ENCODE data around the gene PARVA. TPM values are rescaled to one million over a fixed set of nuclear protein-coding genes. Genes with fewer than 3 reads are reported as not detected.

The PARVA gene
- total RNA-seq, 2 experiments from 2014 or later, result not detected

DNA sequence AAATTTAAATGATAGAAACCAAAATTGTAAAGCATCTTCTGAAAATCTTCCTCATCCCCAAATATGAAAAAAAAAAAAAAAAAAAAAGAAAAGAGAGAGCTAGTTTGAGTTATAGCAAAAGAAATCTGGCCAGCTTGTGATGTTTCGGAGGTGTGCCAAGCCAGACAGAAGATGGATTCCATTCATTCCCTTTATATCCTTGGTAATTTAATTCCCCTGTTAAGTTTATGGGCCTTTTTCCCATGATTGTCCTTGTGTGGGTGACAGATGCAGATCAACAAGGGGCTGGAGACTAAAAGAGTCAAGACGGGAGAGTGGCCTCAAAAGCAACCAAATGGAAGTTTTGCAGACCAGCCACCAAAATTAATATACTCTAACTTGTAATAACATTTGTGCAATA lies 47.6 kb upstream of the PARVA start:
- intact Hi-C loops (cut with micrococcal nuclease; ENCODE audit: unreplicated experiment), result loop anchor here (2.0 to 10.0 kb wide), 2 partner anchors 565 to 905 kb away; no protein-coding TSS in a partner anchor
- Histone ChIP-seq H4K20me1 (ENCODE audit: insufficient read depth, low read length) (no peaks in the 10 kb centered on the region; the same call in 1 of the 2 replicates), H3K27ac (ENCODE audit: low read depth, low read length, poor library complexity, severe bottlenecking) (no peak overlapping the region), H3K4me3 (ENCODE audit: low read depth, low read length, poor library complexity, severe bottlenecking) (no peak overlapping the region), H3K4me2 (ENCODE audit: low read length) (no peak overlapping the region), H2AFZ (ENCODE audit: low read length) (no peak overlapping the region), H3K9me3 (ENCODE audit: low read length) (no peaks in the 10 kb centered on the region), H3K4me1 (ENCODE audit: insufficient read depth, low read length, poor library complexity, severe bottlenecking) (no peaks in the 10 kb centered on the region), H3K79me2 (ENCODE audit: insufficient read depth, low read depth, low read length) (no peaks in the 10 kb centered on the region), H3K36me3 (ENCODE audit: insufficient read depth, low read length) (no peaks in the 10 kb centered on the region), H3K9me2 (ENCODE audit: insufficient read depth, low read length) (no peaks in the 10 kb centered on the region)
- BruUV-seq (replicated peaks), result no TSS peak
- DNase-seq (ENCODE audit: low spot score), result no peak
- ChIA-PET CTCF (ENCODE audit: unreplicated experiment) (no interaction called here), POLR2A (interaction anchor here (0.7 kb wide), 1 partner anchor 323 kb away, joined by 3 read pairs; no protein-coding TSS in a partner anchor)
- TF ChIP-seq, protein P1, sequence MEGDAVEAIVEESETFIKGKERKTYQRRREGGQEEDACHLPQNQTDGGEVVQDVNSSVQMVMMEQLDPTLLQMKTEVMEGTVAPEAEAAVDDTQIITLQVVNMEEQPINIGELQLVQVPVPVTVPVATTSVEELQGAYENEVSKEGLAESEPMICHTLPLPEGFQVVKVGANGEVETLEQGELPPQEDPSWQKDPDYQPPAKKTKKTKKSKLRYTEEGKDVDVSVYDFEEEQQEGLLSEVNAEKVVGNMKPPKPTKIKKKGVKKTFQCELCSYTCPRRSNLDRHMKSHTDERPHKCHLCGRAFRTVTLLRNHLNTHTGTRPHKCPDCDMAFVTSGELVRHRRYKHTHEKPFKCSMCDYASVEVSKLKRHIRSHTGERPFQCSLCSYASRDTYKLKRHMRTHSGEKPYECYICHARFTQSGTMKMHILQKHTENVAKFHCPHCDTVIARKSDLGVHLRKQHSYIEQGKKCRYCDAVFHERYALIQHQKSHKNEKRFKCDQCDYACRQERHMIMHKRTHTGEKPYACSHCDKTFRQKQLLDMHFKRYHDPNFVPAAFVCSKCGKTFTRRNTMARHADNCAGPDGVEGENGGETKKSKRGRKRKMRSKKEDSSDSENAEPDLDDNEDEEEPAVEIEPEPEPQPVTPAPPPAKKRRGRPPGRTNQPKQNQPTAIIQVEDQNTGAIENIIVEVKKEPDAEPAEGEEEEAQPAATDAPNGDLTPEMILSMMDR (conservative IDR thresholded peaks at IDR 0.05; ENCODE audit: low read length), result no peak
- no peak for TF ChIP-seq EZH2phosphoT487 (IDR thresholded peaks at IDR 0.05; ENCODE audit: borderline replicate concordance, low read depth, low read length)

DNA sequence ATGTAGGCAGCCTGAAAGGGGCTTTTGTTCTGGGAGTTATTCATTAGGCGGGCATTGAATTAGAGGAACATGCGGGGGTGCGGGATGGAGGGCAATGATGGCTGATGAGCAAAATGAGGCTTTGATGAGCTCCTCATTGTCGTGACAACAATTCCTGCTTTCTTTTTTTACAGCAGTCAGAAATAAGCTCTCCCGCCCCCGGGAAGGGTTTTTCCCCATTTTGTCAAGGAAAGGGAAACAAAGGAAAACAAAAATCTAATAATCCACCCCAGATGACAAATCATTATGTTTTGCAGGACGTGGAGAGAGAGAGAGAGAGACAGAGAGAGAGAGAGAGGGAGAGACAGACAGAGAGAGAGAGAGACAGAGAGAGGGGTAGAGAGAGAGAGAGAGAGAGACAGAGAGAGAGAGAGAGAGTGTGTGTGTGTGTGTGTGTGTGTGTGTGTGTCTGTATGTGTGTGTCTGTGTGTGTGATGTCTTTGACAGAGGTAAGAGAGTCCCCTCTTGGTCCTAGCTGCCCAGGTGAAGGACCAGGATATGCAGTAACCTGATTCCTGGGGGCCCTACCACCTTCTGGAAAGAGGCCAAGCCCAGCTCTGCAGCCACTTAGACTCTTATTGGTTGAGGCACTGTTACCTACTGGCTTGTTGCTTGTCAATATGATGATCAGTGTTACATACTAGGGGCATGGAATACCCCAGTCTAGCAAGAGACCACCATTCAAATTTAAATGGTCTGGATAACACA lies 46.7 kb upstream of the PARVA start:
- POLR2A ChIA-PET, result interaction anchor here (0.7 kb wide), 1 partner anchor 322 kb away, joined by 3 read pairs; no protein-coding TSS in a partner anchor
- Histone ChIP-seq H3K4me2 (ENCODE audit: low read length) (no peak overlapping the region), H3K79me2 (ENCODE audit: insufficient read depth, low read depth, low read length) (no peaks in the 10 kb centered on the region), H3K9me3 (ENCODE audit: low read length) (no peaks in the 10 kb centered on the region), H2AFZ (ENCODE audit: low read length) (no peak overlapping the region), H3K4me1 (ENCODE audit: insufficient read depth, low read length, poor library complexity, severe bottlenecking) (no peaks in the 10 kb centered on the region), H3K4me3 (ENCODE audit: low read depth, low read length, poor library complexity, severe bottlenecking) (no peak overlapping the region), H3K36me3 (ENCODE audit: insufficient read depth, low read length) (no peaks in the 10 kb centered on the region), H3K9me2 (ENCODE audit: insufficient read depth, low read length) (no peaks in the 10 kb centered on the region), H3K27ac (ENCODE audit: low read depth, low read length, poor library complexity, severe bottlenecking) (no peak overlapping the region), H4K20me1 (ENCODE audit: insufficient read depth, low read length) (no peaks in the 10 kb centered on the region; the same call in 1 of the 2 replicates)
- intact Hi-C loops (cut with micrococcal nuclease; ENCODE audit: unreplicated experiment), result loop anchor here (2.0 to 10.0 kb wide), 2 partner anchors 564 to 904 kb away; no protein-coding TSS in a partner anchor
- CTCF ChIA-PET (ENCODE audit: unreplicated experiment), result interaction anchor here (0.9 kb wide), 1 partner anchor 558 kb away, joined by 4 read pairs; no protein-coding TSS in a partner anchor
- TF ChIP-seq EZH2phosphoT487 (IDR thresholded peaks at IDR 0.05; ENCODE audit: borderline replicate concordance, low read depth, low read length), result no peak
- TF ChIP-seq, protein P1 (conservative IDR thresholded peaks at IDR 0.05; ENCODE audit: low read length), result no peak
- no TSS peak for BruUV-seq (replicated peaks)
- no peak for DNase-seq (ENCODE audit: low spot score)
